Esophagus squamous epithelium (tissue), 4 donors: ENCODE data around the gene ARFIP1.

ENCODE experiments used
- CTCF ChIP-seq, 6 experiments: fragments of 450-650 bp in 4 of 6; fragments of 200-600 bp in 2 of 6; sonication (generic) in 2 of 6; IDR thresholded peaks; one replicate each; pipeline ENCODE4 v1.5.1; 2016 to 2019; ENCODE audit warnings: antibody characterized with exemption in 6 of 6, mild to moderate bottlenecking in 4 of 6, moderate library complexity in 4 of 6
- POLR2A ChIP-seq, 4 donors: fragments of 450-650 bp; IDR thresholded peaks; one replicate each; pipeline ENCODE4 v1.6.1; 2017; ENCODE audit warnings: antibody characterized with exemption in 4 of 4, mild to moderate bottlenecking in 4 of 4, moderate library complexity in 3 of 4

- no peak for TF ChIP-seq CTCF (IDR thresholded peaks at IDR 0.05)
- TF ChIP-seq POLR2A (IDR thresholded peaks at IDR 0.05) = no peak
These were observed 90.9 kb downstream of the ARFIP1 start for GRCh38 chr4:152870606-152871005.
